ENCODE measurements around the gene ITPR1.

DNA sequence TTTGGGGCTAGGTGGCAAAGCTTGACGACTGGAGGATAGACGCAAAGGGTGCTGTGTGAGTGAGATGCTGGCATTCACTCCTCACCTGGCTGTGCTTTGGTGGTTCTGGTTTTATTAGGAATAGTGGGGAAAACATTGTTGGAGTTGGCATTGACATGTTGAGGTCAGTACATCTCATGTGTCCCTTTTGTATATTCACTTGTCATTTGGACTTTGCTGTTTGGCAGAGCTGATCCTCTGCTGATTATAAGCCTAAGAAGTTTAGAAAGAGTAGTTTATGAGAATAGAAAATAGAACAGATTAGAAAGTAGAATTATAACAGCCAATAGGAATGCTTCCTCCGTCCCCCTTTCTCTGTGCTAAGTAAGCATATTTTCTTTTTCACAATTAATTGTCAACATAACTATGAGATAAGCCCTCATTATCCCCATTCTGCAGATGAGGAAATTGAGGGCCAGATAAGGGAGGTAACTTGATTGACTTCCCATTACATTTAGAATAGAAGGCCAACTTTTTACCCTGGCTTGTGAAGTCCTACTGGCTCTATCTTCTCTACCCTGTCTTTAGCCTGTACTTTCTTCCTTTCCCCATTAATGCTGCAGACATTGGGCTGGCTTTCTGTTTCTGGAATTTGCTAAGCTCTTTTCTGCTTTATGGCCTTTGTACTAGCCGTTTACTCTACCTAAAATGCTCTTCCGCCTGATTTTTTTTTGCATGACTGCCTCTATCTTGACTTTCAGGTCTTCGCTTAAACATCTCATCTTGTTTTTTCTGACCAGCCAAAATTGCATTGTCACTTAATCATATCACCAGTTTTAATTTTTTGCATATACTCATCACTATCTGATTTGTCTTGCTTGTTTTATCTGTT is 12.8 kb downstream of the ITPR1 start:
- TF ChIP-seq CTCF (IDR thresholded peaks at IDR 0.05) (no peak), POLR2A (IDR thresholded peaks at IDR 0.05) (no peak), EP300 (IDR thresholded peaks at IDR 0.05) (no peak), POLR2AphosphoS5 (IDR thresholded peaks at IDR 0.05) (no peak)
